Measurements from ENCODE around the gene FAM149A. TPM values are rescaled to one million over a fixed set of nuclear protein-coding genes. Genes with fewer than 3 reads are reported as not detected.
A peak's percentile ranks its signal among the peaks of the same experiment; 100 is the strongest.

Gene FAM149A
- total RNA-seq, 1 experiment from 2014 or later, result 14.6 TPM

GRCh38 chr4:186078981-186079638 is 25.4 kb upstream of the FAM149A start:
- TF ChIP-seq, protein P1, sequence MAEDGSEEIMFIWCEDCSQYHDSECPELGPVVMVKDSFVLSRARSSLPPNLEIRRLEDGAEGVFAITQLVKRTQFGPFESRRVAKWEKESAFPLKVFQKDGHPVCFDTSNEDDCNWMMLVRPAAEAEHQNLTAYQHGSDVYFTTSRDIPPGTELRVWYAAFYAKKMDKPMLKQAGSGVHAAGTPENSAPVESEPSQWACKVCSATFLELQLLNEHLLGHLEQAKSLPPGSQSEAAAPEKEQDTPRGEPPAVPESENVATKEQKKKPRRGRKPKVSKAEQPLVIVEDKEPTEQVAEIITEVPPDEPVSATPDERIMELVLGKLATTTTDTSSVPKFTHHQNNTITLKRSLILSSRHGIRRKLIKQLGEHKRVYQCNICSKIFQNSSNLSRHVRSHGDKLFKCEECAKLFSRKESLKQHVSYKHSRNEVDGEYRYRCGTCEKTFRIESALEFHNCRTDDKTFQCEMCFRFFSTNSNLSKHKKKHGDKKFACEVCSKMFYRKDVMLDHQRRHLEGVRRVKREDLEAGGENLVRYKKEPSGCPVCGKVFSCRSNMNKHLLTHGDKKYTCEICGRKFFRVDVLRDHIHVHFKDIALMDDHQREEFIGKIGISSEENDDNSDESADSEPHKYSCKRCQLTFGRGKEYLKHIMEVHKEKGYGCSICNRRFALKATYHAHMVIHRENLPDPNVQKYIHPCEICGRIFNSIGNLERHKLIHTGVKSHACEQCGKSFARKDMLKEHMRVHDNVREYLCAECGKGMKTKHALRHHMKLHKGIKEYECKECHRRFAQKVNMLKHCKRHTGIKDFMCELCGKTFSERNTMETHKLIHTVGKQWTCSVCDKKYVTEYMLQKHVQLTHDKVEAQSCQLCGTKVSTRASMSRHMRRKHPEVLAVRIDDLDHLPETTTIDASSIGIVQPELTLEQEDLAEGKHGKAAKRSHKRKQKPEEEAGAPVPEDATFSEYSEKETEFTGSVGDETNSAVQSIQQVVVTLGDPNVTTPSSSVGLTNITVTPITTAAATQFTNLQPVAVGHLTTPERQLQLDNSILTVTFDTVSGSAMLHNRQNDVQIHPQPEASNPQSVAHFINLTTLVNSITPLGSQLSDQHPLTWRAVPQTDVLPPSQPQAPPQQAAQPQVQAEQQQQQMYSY (CRISPR knock-in tag; IDR thresholded peaks at IDR 0.05), result no peak
- no peak for TF ChIP-seq ZNF423 (CRISPR knock-in tag; IDR thresholded peaks at IDR 0.05)
- no peak for TF ChIP-seq FOXJ3 (CRISPR knock-in tag; IDR thresholded peaks at IDR 0.05; ENCODE audit: borderline replicate concordance)
- TF ChIP-seq ZNF138 (CRISPR knock-in tag; conservative IDR thresholded peaks at IDR 0.05), result no peak
- TF ChIP-seq RELA (CRISPR knock-in tag; IDR thresholded peaks at IDR 0.05; ENCODE audit: borderline replicate concordance), result no peak
- no peak for TF ChIP-seq ZNF416 (CRISPR knock-in tag; IDR thresholded peaks at IDR 0.05)
- TF ChIP-seq, protein P2, sequence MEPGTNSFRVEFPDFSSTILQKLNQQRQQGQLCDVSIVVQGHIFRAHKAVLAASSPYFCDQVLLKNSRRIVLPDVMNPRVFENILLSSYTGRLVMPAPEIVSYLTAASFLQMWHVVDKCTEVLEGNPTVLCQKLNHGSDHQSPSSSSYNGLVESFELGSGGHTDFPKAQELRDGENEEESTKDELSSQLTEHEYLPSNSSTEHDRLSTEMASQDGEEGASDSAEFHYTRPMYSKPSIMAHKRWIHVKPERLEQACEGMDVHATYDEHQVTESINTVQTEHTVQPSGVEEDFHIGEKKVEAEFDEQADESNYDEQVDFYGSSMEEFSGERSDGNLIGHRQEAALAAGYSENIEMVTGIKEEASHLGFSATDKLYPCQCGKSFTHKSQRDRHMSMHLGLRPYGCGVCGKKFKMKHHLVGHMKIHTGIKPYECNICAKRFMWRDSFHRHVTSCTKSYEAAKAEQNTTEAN (CRISPR knock-in tag; IDR thresholded peaks at IDR 0.05), result no peak
- TF ChIP-seq SP1 (CRISPR knock-in tag; conservative IDR thresholded peaks at IDR 0.05), result no peak
- TF ChIP-seq MYBL2 (CRISPR knock-in tag; IDR thresholded peaks at IDR 0.05), result no peak
- TF ChIP-seq STAT6 (CRISPR knock-in tag; conservative IDR thresholded peaks at IDR 0.05; ENCODE audit: low read depth), result no peak
- no peak for TF ChIP-seq ATF1 (CRISPR knock-in tag; IDR thresholded peaks at IDR 0.05)
- no peak for TF ChIP-seq ELF4 (CRISPR knock-in tag; IDR thresholded peaks at IDR 0.05; ENCODE audit: low read depth)
- TF ChIP-seq, protein P3, sequence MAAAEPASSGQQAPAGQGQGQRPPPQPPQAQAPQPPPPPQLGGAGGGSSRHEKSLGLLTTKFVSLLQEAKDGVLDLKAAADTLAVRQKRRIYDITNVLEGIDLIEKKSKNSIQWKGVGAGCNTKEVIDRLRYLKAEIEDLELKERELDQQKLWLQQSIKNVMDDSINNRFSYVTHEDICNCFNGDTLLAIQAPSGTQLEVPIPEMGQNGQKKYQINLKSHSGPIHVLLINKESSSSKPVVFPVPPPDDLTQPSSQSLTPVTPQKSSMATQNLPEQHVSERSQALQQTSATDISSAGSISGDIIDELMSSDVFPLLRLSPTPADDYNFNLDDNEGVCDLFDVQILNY (CRISPR knock-in tag; IDR thresholded peaks at IDR 0.05), result no peak
- no peak overlapping the region for H3K4me3 Mint-ChIP-seq
- peak; percentile 68 for ATAC-seq
- peaks cover 7% of the 10 kb centered on the region for H3K9me3 Mint-ChIP-seq
- H3K27me3 Mint-ChIP-seq (ENCODE audit: low read depth), result no peaks in the 10 kb centered on the region; the same call in 1 of the 2 replicates
- ChIA-PET POLR2A (interaction anchor here (0.7 to 2.2 kb wide), 2 partner anchors 11 to 15 kb away, joined by 3 to 6 read pairs; no protein-coding TSS in a partner anchor), CTCF (interaction anchor here (0.9 to 3.2 kb wide), 10 partner anchors 8 to 113 kb away, joined by 3 to 19 read pairs (median 4); partner anchors contain the start of gene CYP4V2)
- H3K27ac Mint-ChIP-seq, result peak overlapping the region; percentile 58
- H3K4me1 Mint-ChIP-seq, result peaks cover 40% of the 10 kb centered on the region
- DNase-seq (ENCODE audit: low spot score), result peak; percentile 47
- no peaks in the 10 kb centered on the region for H3K36me3 Mint-ChIP-seq

DNA sequence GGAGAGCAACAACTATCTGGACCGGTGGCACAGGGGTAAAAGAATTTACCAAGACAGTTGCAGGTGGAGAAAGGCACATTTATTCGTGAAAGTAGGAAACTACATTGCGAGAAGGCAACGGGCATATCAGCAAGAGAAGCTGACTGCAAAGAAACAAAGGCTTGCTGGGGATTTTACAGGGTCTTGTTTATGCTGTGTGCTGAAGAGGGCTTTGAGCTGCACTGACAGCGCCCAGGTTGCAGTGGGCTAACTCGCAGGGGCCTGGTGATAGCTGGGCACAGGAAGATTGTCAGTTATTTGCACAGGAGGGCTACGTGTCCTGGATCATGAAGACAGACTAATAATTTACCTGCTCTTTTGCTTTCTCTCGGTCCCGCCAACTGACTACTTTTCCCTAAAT is 24.8 kb upstream of the FAM149A start:
- no peak for DNase-seq (ENCODE audit: low spot score)
- TF ChIP-seq, protein P4, sequence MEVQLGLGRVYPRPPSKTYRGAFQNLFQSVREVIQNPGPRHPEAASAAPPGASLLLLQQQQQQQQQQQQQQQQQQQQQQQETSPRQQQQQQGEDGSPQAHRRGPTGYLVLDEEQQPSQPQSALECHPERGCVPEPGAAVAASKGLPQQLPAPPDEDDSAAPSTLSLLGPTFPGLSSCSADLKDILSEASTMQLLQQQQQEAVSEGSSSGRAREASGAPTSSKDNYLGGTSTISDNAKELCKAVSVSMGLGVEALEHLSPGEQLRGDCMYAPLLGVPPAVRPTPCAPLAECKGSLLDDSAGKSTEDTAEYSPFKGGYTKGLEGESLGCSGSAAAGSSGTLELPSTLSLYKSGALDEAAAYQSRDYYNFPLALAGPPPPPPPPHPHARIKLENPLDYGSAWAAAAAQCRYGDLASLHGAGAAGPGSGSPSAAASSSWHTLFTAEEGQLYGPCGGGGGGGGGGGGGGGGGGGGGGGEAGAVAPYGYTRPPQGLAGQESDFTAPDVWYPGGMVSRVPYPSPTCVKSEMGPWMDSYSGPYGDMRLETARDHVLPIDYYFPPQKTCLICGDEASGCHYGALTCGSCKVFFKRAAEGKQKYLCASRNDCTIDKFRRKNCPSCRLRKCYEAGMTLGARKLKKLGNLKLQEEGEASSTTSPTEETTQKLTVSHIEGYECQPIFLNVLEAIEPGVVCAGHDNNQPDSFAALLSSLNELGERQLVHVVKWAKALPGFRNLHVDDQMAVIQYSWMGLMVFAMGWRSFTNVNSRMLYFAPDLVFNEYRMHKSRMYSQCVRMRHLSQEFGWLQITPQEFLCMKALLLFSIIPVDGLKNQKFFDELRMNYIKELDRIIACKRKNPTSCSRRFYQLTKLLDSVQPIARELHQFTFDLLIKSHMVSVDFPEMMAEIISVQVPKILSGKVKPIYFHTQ (CRISPR knock-in tag; IDR thresholded peaks at IDR 0.05), result no peak
- TF ChIP-seq, protein P5, sequence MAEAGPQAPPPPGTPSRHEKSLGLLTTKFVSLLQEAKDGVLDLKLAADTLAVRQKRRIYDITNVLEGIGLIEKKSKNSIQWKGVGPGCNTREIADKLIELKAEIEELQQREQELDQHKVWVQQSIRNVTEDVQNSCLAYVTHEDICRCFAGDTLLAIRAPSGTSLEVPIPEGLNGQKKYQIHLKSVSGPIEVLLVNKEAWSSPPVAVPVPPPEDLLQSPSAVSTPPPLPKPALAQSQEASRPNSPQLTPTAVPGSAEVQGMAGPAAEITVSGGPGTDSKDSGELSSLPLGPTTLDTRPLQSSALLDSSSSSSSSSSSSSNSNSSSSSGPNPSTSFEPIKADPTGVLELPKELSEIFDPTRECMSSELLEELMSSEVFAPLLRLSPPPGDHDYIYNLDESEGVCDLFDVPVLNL (CRISPR knock-in tag; IDR thresholded peaks at IDR 0.05; ENCODE audit: borderline replicate concordance, low read depth), result no peak
- TF ChIP-seq, protein P6, sequence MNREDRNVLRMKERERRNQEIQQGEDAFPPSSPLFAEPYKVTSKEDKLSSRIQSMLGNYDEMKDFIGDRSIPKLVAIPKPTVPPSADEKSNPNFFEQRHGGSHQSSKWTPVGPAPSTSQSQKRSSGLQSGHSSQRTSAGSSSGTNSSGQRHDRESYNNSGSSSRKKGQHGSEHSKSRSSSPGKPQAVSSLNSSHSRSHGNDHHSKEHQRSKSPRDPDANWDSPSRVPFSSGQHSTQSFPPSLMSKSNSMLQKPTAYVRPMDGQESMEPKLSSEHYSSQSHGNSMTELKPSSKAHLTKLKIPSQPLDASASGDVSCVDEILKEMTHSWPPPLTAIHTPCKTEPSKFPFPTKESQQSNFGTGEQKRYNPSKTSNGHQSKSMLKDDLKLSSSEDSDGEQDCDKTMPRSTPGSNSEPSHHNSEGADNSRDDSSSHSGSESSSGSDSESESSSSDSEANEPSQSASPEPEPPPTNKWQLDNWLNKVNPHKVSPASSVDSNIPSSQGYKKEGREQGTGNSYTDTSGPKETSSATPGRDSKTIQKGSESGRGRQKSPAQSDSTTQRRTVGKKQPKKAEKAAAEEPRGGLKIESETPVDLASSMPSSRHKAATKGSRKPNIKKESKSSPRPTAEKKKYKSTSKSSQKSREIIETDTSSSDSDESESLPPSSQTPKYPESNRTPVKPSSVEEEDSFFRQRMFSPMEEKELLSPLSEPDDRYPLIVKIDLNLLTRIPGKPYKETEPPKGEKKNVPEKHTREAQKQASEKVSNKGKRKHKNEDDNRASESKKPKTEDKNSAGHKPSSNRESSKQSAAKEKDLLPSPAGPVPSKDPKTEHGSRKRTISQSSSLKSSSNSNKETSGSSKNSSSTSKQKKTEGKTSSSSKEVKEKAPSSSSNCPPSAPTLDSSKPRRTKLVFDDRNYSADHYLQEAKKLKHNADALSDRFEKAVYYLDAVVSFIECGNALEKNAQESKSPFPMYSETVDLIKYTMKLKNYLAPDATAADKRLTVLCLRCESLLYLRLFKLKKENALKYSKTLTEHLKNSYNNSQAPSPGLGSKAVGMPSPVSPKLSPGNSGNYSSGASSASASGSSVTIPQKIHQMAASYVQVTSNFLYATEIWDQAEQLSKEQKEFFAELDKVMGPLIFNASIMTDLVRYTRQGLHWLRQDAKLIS (CRISPR knock-in tag; IDR thresholded peaks at IDR 0.05; ENCODE audit: borderline replicate concordance), result no peak
- TF ChIP-seq GTF2I (CRISPR knock-in tag; conservative IDR thresholded peaks at IDR 0.05), result no peak

More for the DNA sequence above, 24.8 kb upstream of the FAM149A start:
- H3K27me3 Mint-ChIP-seq (ENCODE audit: low read depth), result no peaks in the 10 kb centered on the region; the same call in 1 of the 2 replicates
- H3K36me3 Mint-ChIP-seq, result no peaks in the 10 kb centered on the region
- CTCF ChIA-PET, result interaction anchor here (0.9 to 3.2 kb wide), 10 partner anchors 9 to 112 kb away, joined by 3 to 19 read pairs (median 4); partner anchors contain the start of gene CYP4V2
- ATAC-seq, result no peak
- no peak overlapping the region for H3K4me3 Mint-ChIP-seq
- POLR2A ChIA-PET, result interaction anchor here (0.7 to 2.2 kb wide), 2 partner anchors 11 to 15 kb away, joined by 3 to 6 read pairs; no protein-coding TSS in a partner anchor
- H3K4me1 Mint-ChIP-seq, result peaks cover 40% of the 10 kb centered on the region
- H3K27ac Mint-ChIP-seq, result peak overlapping the region; percentile 58
- peaks cover 7% of the 10 kb centered on the region for H3K9me3 Mint-ChIP-seq

Data from WTC11 (cell line).